Activated T-helper 2 cell treated with anti-CD3 and anti-CD28 coated beads, Interferon-gamma antibody, Interleukin-2, Interleukin-4, amounts not matched to agents 10 μg/mL and 5 μg/mL and 100 μg/mL, durations not matched to agents 14 hours and 24 hours and 36 hours (primary cell): ENCODE data around the gene CTCFL. TPM values are rescaled to one million over a fixed set of nuclear protein-coding genes. Genes with fewer than 3 reads are reported as not detected.

Source experiments
- DNase-seq: peaks from one replicate; pipeline ENCODE4 v3.0.0; 2021; ENCODE audit warnings: low spot score
- H3K27ac Mint-ChIP-seq: one replicate; pipeline ENCODE4 v1.8.0; 2021; ENCODE audit warnings: mixed read lengths
- H3K27me3 Mint-ChIP-seq: one replicate; pipeline ENCODE4 v1.8.0; 2021; ENCODE audit warnings: low read depth, mixed read lengths
- H3K36me3 Mint-ChIP-seq: one replicate; pipeline ENCODE4 v1.8.0; 2021; ENCODE audit warnings: low read depth, mixed read lengths
- H3K4me1 Mint-ChIP-seq: one replicate; pipeline ENCODE4 v1.8.0; 2021; ENCODE audit warnings: low read depth, mixed read lengths
- H3K4me3 Mint-ChIP-seq: one replicate; pipeline ENCODE4 v1.8.0; 2021; ENCODE audit warnings: low read depth, mild to moderate bottlenecking, moderate library complexity, mixed read lengths
- H3K9me3 Mint-ChIP-seq: one replicate; pipeline ENCODE4 v1.8.0; 2021; ENCODE audit warnings: mixed read lengths
- intact Hi-C: fragments of 100-400 bp; cut with micrococcal nuclease; formaldehyde crosslinking; loops from one replicate; pipeline ENCODE4 v1.15.1; 2023
- total RNA-seq: library from RNA; stranded (reverse); gene quantifications from 2 replicates; pipeline ENCODE4 v1.2.3, GENCODE V29; 2022

CTCFL gene
- total RNA-seq, 1 donor from 2014 or later: not detected

GRCh38 chr20:57451795-57452661 is 72.9 kb downstream of the CTCFL start:
- intact Hi-C loops: no loop called here
- Mint-ChIP-seq H3K27me3 (peaks cover 22% of the 10 kb centered on the region), H3K27ac (peak overlapping the region; percentile 40), H3K4me1 (peaks cover 19% of the 10 kb centered on the region), H3K36me3 (no peaks in the 10 kb centered on the region), H3K4me3 (peak overlapping the region; percentile 31), H3K9me3 (no peaks in the 10 kb centered on the region)
- no peak for DNase-seq

DNA sequence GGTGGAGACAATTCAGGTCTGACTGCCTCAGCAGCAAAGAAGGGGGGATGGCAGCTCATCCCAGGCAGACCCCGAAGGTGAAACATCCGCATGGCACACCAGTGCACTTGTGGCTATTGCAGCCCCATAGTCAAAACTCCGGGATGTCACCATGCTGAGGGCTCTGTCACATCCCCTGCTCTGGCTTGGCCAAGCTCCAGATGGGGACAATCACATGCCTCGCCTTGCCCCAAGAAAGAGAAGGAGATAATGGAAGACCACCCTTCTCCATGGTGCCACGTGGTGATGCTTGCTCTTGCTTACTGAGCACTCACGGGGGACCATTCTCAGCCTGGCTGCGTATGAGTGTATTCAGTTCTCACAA is 73.5 kb downstream of the CTCFL start:
- intact Hi-C loops: no loop called here
- Mint-ChIP-seq H3K9me3 (no peaks in the 10 kb centered on the region), H3K4me3 (no peak overlapping the region), H3K27ac (no peak overlapping the region), H3K27me3 (peaks cover 22% of the 10 kb centered on the region), H3K36me3 (no peaks in the 10 kb centered on the region), H3K4me1 (peaks cover 19% of the 10 kb centered on the region)
- no peak for DNase-seq

DNA sequence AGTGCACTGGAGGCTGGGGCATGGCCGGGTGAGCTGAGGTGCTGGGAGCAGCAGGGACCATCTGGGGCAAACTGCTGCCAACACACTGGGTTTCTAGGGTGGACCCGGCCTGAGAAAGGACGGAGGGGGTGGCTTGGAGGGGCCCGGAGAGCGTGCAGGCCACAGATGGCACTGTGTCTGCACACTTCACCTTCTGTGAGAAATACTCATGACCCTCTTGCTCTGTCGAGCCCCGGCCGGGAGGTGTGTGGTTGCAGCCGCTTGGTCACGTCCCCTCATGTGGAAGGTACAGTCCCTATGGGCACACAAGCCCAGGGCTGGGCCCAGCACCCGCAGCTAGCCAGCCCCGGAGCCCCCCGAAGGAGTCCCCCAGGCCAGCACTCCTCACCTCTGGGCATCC is 74.0 kb downstream of the CTCFL start:
- no peaks in the 10 kb centered on the region for H3K36me3 Mint-ChIP-seq
- intact Hi-C loops: no loop called here
- peaks cover 19% of the 10 kb centered on the region for H3K4me1 Mint-ChIP-seq
- no peaks in the 10 kb centered on the region for H3K9me3 Mint-ChIP-seq
- no peak overlapping the region for H3K27ac Mint-ChIP-seq
- peaks cover 24% of the 10 kb centered on the region for H3K27me3 Mint-ChIP-seq
- DNase-seq: no peak
- no peak overlapping the region for H3K4me3 Mint-ChIP-seq

- intact Hi-C loops: no loop called here
- H3K27ac Mint-ChIP-seq: no peak overlapping the region
- H3K9me3 Mint-ChIP-seq: no peaks in the 10 kb centered on the region
- no peaks in the 10 kb centered on the region for H3K36me3 Mint-ChIP-seq
- no peak overlapping the region for H3K4me3 Mint-ChIP-seq
- no peak for DNase-seq
- H3K4me1 Mint-ChIP-seq: peaks cover 19% of the 10 kb centered on the region
- peaks cover 26% of the 10 kb centered on the region for H3K27me3 Mint-ChIP-seq
Measured at GRCh38 chr20:57450419-57450818, 74.5 kb downstream of the CTCFL start.

DNA sequence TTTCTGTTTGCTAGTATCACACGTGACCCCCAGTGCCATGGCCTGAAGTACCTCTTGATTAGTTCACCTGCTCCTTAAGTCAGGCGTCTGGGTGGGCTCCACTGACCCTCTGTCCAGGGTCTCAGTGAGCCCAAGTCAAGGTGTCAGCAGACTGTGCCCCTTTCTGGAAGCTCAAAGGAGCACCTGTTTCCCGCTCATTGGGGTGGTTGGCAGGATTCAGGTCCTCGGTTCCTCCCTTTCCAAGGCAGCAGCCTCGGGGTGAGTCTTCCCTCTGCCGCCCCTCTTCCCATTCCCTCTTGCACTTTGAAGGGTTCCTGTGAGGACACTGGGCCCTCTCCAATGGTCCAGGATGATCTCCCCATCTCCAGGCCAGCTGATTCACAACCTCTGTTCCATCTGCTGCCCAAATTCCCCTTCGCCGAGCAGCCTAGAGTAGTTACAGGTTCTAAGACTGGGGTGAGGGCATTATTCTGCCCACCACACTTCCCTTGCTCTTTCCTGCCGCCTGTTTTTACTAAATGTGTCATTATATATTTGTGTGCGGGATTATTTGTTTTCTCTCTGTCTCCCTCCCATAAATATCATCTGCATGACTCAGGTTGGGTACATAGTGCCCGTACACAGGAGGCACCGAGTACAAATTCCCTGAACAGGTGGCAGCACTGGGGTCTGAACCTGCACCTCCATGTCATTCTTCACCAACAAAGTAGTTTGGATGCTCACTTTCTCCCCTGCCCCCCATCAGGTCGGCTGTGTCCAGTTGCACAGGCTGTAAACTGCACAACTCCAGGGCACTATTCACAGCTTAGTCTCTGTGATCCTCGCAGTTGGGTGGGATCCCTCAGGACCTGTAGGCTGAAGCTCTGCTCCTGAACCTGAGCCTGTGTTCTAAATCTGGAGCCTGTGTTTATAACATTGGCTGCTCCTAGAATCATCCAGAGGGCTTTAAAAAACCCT is 75.3 kb downstream of the CTCFL start:
- intact Hi-C loops: no loop called here
- no peaks in the 10 kb centered on the region for H3K9me3 Mint-ChIP-seq
- no peak overlapping the region for H3K27ac Mint-ChIP-seq
- no peak overlapping the region for H3K4me3 Mint-ChIP-seq
- no peaks in the 10 kb centered on the region for H3K36me3 Mint-ChIP-seq
- H3K4me1 Mint-ChIP-seq: peaks cover 19% of the 10 kb centered on the region
- H3K27me3 Mint-ChIP-seq: peaks cover 27% of the 10 kb centered on the region
- DNase-seq: no peak

DNA sequence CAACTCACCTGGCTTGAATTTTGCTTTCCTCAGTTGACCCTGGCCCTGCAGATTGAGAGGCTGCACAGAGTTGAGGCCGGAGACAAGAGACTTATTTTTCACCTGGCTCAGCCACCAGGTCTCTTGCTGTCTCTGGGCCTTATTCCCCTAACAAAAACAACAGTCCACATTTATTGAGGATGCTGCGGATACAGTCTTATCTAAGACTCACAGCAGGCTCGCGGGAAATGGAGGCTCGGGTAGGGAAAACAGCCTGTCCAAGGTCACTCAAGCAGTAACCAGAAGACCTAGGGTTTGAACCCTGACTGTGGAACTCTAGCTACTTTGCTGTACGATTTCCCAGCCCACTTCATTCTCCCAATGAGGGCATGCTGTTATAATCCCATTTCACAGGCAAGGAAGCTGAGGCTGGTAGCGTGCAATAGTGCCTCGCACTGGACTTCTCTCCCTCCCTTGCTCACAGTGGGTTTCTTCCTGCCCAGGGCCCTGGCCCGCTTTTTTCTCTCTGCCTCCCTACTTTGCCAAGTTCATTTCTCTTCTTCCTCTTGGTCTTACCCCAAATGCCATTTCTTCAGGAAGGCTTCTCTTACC is 76.1 kb downstream of the CTCFL start:
- DNase-seq: no peak
- intact Hi-C loops: no loop called here
- Mint-ChIP-seq H3K9me3 (no peaks in the 10 kb centered on the region), H3K4me1 (peaks cover 19% of the 10 kb centered on the region), H3K27me3 (peaks cover 27% of the 10 kb centered on the region), H3K36me3 (no peaks in the 10 kb centered on the region), H3K27ac (no peak overlapping the region), H3K4me3 (no peak overlapping the region)

Other genes with a start within 250 kb of the CTCFL start
- gene SPO11, start 195.3 kb downstream of the CTCFL start, total RNA-seq: not detected in 2 replicates
- gene RAE1, start 173.9 kb downstream of the CTCFL start, total RNA-seq: 46.8 and 48.1 TPM in 2 replicates
- 88.9 and 89.5 TPM in 2 replicates for gene RBM38, start 133.7 kb downstream of the CTCFL start, total RNA-seq
- gene PCK1, start 36.0 kb upstream of the CTCFL start, total RNA-seq: not detected in 2 replicates
- gene ZBP1, start 95.3 kb upstream of the CTCFL start, total RNA-seq: 0.32 and 0.62 TPM in 2 replicates
- gene PMEPA1, start 184.9 kb upstream of the CTCFL start, total RNA-seq: 0.99 and 1.1 TPM in 2 replicates